Prostate gland (tissue), 2 donors: ENCODE measurements around the gene GPR68. TPM values are rescaled to one million over a fixed set of nuclear protein-coding genes. Genes with fewer than 3 reads are reported as not detected.
"Not testable (repeated sequence)": the region's sequence is repeated elsewhere in the genome, so short reads cannot be mapped to it uniquely, and the experiment has no call there.

Experiments used
- DNase-seq: peaks from one replicate; pipeline ENCODE4 v3.0.0-alpha.2; 2019; ENCODE audit warnings: low spot score
- H3K27ac ChIP-seq, 2 donors: fragments of 200-600 bp; sonication (generic); 2 replicates each; pipeline ENCODE4 v1.5.1; 2017 to 2019
- H3K27me3 ChIP-seq: fragments of 200-600 bp; sonication (generic); replicated peaks from 2 replicates; pipeline ENCODE4 v1.5.1; 2019; ENCODE audit not compliant: insufficient read depth
- H3K36me3 ChIP-seq, 2 donors: fragments of 200-600 bp; sonication (generic); 1 replicate in 1 of 2; 2 replicates in 1 of 2; pipeline versions ENCODE4 v1.5.1 to v1.8.1; 2017 to 2019
- H3K4me1 ChIP-seq: fragments of 200-600 bp; sonication (generic); replicated peaks from 2 replicates; pipeline ENCODE4 v1.5.1; 2019
- H3K4me3 ChIP-seq, 2 donors: fragments of 200-600 bp; sonication (generic); 2 replicates each; pipeline ENCODE4 v1.5.1; 2017 to 2019
- H3K9me3 ChIP-seq: fragments of 200-600 bp; sonication (generic); 2 replicates; pipeline ENCODE4 v1.5.1; 2017
- CTCF ChIP-seq, 4 experiments: fragments of 200-600 bp in 2 of 4; fragments of 450-650 bp in 2 of 4; sonication (generic) in 2 of 4; IDR thresholded peaks; 1 replicate in 3 of 4; 2 replicates in 1 of 4; pipeline ENCODE4 v1.5.1; 2016 to 2019; ENCODE audit warnings: antibody characterized with exemption in 4 of 4, mild to moderate bottlenecking in 2 of 4, moderate library complexity in 2 of 4
- POLR2A ChIP-seq: fragments of 450-650 bp; IDR thresholded peaks from one replicate; pipeline ENCODE4 v1.6.1; 2016; ENCODE audit warnings: antibody characterized with exemption, mild to moderate bottlenecking
- POLR2AphosphoS5 ChIP-seq: sonication (generic); formaldehyde crosslinking; IDR thresholded peaks from one replicate; pipeline ENCODE4 v1.6.1; 2017; ENCODE audit warnings: antibody characterized with exemption
- WGBS: methylation state at CpG from one replicate; pipeline ENCODE4 v1.1.5; 2018; 5-methylcytosine and 5-hydroxymethylcytosine counted together
- intact Hi-C: fragments of 100-400 bp; cut with DNase I; formaldehyde crosslinking; loops from one replicate; pipeline ENCODE4 v1.14.2; 2022
- total RNA-seq, 2 donors: library from RNA; depleted of rRNA; stranded (reverse); fragments of >200 nt; gene quantifications; one replicate each; pipeline ENCODE4 v1.1.0, GENCODE V29; 2016

GPR68 gene
- total RNA-seq, 2 donors from 2014 or later, result 0.87 to 3.0 TPM

DNA sequence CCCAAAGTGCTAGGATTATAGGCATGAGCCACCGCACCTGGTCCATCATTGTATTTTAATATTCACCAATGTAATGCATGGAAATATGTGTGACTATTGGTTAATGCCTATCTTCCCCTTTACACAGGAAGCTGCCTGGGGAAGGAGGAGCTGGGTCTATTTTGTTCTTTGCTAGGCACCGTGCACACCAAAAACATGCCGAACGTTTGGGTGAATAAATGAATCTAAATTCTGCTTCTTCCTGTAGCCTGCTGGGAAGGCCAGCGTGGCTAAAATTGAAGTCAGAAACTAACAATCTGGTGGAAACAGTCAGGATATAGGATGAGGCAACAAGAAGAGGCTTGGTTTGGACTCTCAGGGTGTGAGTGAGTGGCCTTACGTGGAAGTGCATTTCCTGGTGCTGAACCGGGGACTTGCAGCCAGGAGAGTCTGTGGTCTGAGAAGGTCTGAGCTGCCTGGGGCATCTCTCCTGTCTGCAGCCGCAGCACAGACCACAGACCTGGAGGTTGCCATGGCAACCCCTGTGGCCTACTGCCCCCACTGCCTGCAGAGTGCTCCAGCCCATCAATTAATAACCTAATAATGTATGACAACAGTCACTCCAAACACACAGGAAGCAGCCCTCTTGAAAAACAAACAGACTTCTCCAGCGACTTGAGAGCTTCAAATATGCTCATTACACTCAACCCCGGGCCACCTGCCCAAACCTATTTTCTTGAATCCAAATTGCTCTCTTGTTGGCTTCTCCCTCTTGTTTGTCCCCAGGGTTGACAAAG is 5.5 kb upstream of the GPR68 start:
- intact Hi-C loops, result no loop called here
- WGBS, result 67% methylated on average over 10 of the region's 10 CpGs
- no peak for TF ChIP-seq CTCF (IDR thresholded peaks at IDR 0.05)
- no peak for TF ChIP-seq POLR2A
- TF ChIP-seq POLR2AphosphoS5, result no peak

DNA sequence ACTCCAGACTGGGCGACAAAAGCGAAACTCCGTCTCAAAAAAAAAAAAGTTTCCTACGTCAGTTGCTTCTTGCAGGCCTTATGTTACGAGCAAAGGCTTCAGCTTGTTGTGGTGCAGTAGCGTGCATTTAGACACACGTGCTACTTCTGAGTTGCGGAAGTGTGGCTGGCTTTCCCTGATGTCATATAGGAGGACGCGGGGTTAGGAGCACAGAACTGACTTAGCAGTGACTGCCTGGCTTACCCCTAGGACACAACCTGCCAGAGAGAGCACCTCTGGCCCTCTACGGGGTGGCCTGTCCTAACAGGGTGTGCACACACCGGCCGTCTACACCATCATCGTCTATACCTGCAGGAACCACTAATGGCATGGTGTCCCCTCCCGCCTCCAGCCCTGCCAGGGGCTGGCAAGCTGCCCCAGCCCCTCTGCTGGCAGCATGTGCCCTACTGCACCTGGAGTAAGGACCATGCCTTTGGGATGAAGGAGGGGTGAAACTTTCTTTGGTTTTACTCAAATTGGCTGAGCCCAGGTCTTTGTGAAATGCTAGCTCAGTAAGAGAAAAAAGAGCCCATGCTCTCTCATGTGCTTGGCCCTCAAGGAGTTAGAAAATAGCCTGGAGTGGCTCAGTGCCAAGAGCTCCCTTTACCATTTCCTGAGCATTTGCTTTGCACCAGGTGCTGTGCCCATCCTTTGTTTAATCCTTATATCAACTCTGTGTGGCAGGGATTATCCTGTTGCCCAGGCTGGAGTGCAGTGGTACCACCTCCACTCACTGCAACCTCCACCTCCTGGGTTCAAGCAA is 1.7 kb upstream of the GPR68 start:
- Histone ChIP-seq H3K4me1 (no peaks in the 10 kb centered on the region), H3K4me3 (no peak overlapping the region), H3K9me3 (no peaks in the 10 kb centered on the region), H3K27ac (no peak overlapping the region), H3K27me3 (no peaks in the 10 kb centered on the region), H3K36me3 (no peaks in the 10 kb centered on the region)
- 91% methylated on average over 15 of the region's 15 CpGs for WGBS
- intact Hi-C loops, result no loop called here
- no peak for DNase-seq
- no peak for TF ChIP-seq CTCF (IDR thresholded peaks at IDR 0.05)
- TF ChIP-seq POLR2A, result no peak
- TF ChIP-seq POLR2AphosphoS5, result no peak

More for the DNA sequence above, 5.5 kb upstream of the GPR68 start:
- Histone ChIP-seq H3K9me3 (no peaks in the 10 kb centered on the region), H3K4me3 (no peak overlapping the region), H3K27ac (no peak overlapping the region), H3K27me3 (no peaks in the 10 kb centered on the region), H3K36me3 (no peaks in the 10 kb centered on the region), H3K4me1 (no peaks in the 10 kb centered on the region)
- DNase-seq, result no peak

DNA sequence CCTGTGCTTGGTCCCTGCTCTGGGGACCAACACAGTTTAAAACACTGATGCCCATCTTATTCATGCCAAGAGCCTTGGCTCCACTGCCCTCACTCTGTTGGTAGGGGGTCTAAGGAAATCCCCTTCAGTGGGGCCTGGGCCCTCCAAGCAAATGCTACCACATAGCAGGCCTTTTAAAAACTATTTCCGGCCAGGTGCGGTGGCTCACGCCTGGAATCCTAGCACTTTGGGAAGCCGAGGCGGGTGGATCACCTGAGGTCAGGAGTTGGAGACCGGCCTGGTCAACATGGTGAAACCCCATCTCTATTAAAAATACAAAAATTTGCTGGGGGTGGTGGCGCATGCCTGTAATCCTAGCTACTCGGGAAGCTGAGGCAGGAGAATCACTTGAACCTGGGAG is 1.1 kb upstream of the GPR68 start:
- H3K27me3 ChIP-seq, DNase-seq, H3K27ac ChIP-seq, H3K9me3 ChIP-seq, H3K36me3 ChIP-seq, H3K4me1 ChIP-seq, H3K4me3 ChIP-seq, intact Hi-C loops: not testable (repeated sequence)
- WGBS, result 93% methylated on average over 8 of the region's 8 CpGs

- H3K36me3 ChIP-seq, result no peaks in the 10 kb centered on the region
- 70% methylated on average over 9 of the region's 9 CpGs for WGBS
- H3K4me1 ChIP-seq, result no peaks in the 10 kb centered on the region
- intact Hi-C loops, result no loop called here
- no peak for DNase-seq
- no peak overlapping the region for H3K27ac ChIP-seq
- no peaks in the 10 kb centered on the region for H3K9me3 ChIP-seq
- TF ChIP-seq CTCF (IDR thresholded peaks at IDR 0.05) (no peak), POLR2AphosphoS5 (no peak), POLR2A (no peak)
- H3K27me3 ChIP-seq, result no peaks in the 10 kb centered on the region
- no peak overlapping the region for H3K4me3 ChIP-seq
Measured at GRCh38 chr14:91245029-91245428, 525 bp upstream of the GPR68 start.

DNA sequence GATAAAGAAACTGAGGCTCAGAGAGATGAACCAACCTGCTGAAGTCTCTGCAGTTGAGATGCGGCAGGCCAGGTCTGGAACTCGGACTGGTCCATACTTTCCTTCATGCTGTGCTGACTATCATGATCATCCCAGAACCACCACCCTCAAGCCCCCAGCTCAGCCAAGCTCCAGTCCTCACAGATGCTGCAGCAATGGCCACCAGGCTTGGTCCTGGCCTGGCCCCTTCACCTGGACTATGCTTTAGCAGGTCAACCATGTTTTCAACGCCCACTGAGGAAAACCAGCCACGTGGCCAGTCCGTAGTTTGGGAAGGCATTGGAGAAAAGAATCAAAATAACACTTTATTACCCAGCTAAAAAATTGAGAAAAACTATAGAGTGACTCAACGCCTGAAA is 1.4 kb downstream of the GPR68 start:
- TF ChIP-seq POLR2A, result no peak
- no peak for TF ChIP-seq CTCF (IDR thresholded peaks at IDR 0.05)
- TF ChIP-seq POLR2AphosphoS5, result no peak
- no peak for DNase-seq
- Histone ChIP-seq H3K27me3 (no peaks in the 10 kb centered on the region), H3K27ac (no peak overlapping the region), H3K4me3 (no peak overlapping the region), H3K9me3 (no peaks in the 10 kb centered on the region), H3K36me3 (no peaks in the 10 kb centered on the region), H3K4me1 (no peaks in the 10 kb centered on the region)
- intact Hi-C loops, result no loop called here
- 92% methylated on average over 6 of the region's 6 CpGs for WGBS
